Measurements from ENCODE around the gene MOCOS. TPM values are rescaled to one million over a fixed set of nuclear protein-coding genes. Genes with fewer than 3 reads are reported as not detected.
A peak's percentile ranks its signal among the peaks of the same experiment; 100 is the strongest.

MOCOS gene
- total RNA-seq, 1 donor from 2014 or later = 5.4 TPM

DNA sequence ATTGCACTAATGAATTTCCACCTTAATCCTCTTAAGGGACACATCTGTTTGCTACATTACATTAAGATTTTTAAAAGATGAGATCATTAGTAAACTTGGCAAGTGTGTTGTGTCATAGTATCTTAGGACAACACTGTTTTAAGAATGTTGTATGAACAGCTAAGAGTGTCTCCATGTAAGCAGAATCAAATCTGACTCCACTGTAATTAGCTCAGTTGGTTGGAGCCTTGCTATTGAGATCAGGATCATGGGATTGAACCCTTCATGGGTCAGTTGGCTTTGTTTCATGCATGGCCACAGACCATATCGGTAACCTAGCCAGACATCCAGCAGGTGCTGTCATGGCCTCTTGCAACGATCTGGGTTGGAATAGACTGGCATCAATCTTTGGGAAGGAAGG lies 115.4 kb downstream of the MOCOS start:
- peak; percentile 26 for DNase-seq (ENCODE audit: low read depth)

GRCh38 chr18:36303211-36303844 lies 116.0 kb downstream of the MOCOS start:
- DNase-seq (ENCODE audit: low read depth) = no peak

DNA sequence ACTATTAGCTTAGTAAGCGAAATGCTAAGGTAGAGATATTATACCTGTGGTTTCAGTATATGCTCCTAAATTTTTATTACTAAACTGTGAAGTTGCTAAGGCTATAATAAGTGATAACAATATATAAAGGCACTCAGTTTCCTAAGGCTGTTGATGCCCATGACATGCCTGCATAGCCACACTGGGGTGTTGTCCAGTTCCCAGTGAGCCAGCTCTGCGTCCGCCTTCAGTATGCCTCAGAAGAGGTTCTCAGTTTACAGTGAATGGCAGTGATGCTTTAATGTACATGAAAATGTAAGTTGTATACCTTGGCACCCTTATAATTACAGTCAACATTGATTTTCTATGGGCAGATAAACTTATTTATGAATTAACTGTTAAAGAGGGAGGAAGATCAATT lies 117.4 kb downstream of the MOCOS start:
- no peak for DNase-seq (ENCODE audit: low read depth)

GRCh38 chr18:36305375-36305774 lies 118.1 kb downstream of the MOCOS start:
- DNase-seq (ENCODE audit: low read depth) = no peak

GRCh38 chr18:36307513-36307912 lies 120.2 kb downstream of the MOCOS start:
- peak; percentile 82 for DNase-seq (ENCODE audit: low read depth)

GRCh38 chr18:36308711-36309435 lies 121.6 kb downstream of the MOCOS start:
- no peak for DNase-seq (ENCODE audit: low read depth)

- DNase-seq (ENCODE audit: low read depth) = peak; percentile 98
Measured at GRCh38 chr18:36309436-36310391, 122.4 kb downstream of the MOCOS start.

DNA sequence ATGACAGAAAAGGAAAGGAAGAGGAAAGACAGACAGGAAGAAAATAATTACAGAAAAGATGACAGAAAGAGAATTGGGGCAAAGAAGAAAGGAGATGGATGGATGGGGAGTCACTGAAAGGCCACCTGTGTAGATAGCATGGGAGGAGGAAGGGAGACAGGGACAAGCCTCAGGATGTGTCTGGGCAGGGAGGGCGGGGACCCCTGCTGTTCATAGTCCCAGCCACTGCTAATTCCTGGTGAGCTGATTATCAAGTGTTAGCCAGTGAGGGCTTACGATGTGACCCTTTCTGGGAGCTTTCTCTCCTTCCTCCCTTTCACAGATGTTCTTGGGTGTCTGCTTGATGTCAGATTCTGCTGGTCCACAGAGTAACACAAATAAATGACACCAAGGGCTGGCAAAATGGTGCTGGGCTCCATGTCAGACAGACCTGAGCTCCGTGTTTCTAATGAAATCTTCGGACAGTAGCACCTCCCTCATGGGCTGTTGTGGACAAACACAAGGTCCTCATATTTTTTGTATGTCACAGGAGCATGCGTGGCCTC lies 123.8 kb downstream of the MOCOS start:
- DNase-seq (ENCODE audit: low read depth) = no peak

DNA sequence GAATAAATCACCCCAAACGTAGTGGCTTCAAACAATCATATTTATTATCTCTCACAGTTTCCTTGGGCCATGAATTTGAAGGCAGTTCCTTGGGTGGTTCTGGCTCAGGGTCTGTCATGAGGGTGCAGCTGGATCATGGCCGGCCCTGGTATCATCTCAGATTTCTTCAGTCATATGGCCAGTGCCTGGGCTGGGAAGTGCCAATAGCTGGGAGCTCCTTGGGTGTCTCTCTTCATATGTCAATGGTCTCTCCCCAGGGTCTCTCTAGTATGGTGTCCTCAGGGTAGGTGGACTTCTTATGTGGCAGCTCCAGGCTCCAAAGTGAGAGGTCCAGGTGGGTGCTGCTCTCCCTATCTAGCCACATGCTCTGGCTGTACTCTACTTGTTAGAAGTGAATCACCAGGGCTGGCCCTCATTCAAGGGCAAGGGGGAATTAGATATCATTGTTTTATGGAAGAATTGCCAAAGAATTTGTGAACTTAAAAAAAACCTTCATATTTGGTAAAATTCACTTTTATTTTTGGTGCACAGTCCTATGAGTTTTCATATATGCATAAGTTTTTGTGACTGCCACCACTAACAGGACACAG lies 125.6 kb downstream of the MOCOS start:
- no peak for DNase-seq (ENCODE audit: low read depth)

GRCh38 chr18:36314098-36314497 lies 126.8 kb downstream of the MOCOS start:
- no peak for DNase-seq (ENCODE audit: low read depth)

DNA sequence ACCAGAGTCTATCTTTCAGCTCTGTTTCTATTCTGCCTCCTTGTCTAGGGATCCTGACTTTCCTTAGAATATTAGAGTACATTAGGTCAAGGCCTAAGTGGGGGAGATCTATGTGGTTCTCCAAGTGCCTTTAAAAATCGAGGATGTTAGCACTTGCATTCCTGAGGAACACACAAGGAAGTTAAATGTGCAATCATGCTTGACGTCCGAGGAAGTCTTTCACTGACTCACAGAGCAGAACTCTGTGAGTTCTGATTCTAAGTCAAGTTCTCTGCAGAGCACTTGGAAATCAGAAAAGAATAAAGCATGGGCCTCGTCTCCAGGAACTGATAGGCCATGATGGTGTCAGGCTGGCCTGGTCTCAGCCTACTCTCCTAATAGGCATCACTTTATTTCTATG lies 127.5 kb downstream of the MOCOS start:
- DNase-seq (ENCODE audit: low read depth) = no peak

DNA sequence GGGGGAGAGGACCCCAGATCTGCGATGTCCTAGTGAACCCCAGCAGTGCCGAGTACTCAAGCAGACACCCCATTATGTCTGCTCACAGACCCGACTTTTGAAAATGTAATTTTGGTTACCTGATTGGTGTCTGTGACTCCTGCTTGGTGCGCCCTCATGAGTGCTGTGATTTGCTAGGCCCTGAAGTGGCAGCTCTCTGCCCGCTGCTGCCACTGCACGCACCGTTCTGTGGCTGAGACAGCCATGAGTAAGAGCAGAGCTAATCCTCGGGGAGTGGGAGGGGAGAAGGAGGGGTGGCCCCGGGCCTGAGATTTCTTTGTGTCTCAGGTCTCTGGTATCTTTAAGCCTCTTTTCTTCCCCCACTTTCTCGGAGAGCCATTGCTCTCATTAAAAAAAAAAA lies 128.4 kb downstream of the MOCOS start:
- peak; percentile 72 for DNase-seq (ENCODE audit: low read depth)

DNA sequence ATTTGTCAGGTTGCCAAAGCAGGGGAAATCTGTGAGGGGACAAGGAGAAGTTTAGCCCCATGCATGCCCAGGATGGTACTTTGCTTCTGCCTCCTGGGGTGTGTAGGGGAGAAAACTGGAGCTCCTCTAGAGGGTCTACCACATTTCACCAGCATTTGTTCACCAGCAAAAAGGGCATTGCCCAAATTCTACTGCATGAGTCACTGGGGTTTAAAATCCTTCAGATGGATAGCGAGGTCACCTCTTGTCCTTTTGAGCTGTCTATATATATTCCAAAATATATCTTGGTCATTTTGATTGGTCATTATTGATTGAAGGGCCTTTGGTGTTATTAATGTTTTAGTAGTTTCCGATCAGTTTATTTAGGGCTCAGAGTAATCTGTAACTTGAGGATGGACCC lies 128.9 kb downstream of the MOCOS start:
- no peak for DNase-seq (ENCODE audit: low read depth)

Other genes with a start within 250 kb of the MOCOS start
- gene RPRD1A, start 119.9 kb upstream of the MOCOS start, total RNA-seq = 65.7 and 69.1 TPM in 2 replicates
- gene SLC39A6, start 58.2 kb upstream of the MOCOS start, total RNA-seq = 61.7 and 62.2 TPM in 2 replicates
- 66.3 and 72.4 TPM in 2 replicates for gene ELP2, start 57.6 kb upstream of the MOCOS start, total RNA-seq
- gene FHOD3, start 110.2 kb downstream of the MOCOS start, total RNA-seq = 23.2 and 57.5 TPM in 2 replicates